ENCODE measurements around the gene TNFRSF18.

Gene TNFRSF18

GRCh38 chr1:1166642-1167397 lies 39.6 kb downstream of the TNFRSF18 start:
- DNase-seq (ENCODE audit: low read depth in 3 of 3), result no peak

- DNase-seq (ENCODE audit: low read depth in 3 of 3), result no peak
Measured at GRCh38 chr1:1165900-1166421, 40.4 kb downstream of the TNFRSF18 start.

- no peak for DNase-seq (ENCODE audit: low read depth in 3 of 3)
Measured at GRCh38 chr1:1165485-1165884, 40.9 kb downstream of the TNFRSF18 start.

- no peak for DNase-seq (ENCODE audit: low read depth in 3 of 3)
Measured at GRCh38 chr1:1164701-1165451, 41.5 kb downstream of the TNFRSF18 start.

- no peak for DNase-seq (ENCODE audit: low read depth in 3 of 3)
Measured at GRCh38 chr1:1164361-1164700, 42.1 kb downstream of the TNFRSF18 start.

GRCh38 chr1:1163538-1164070 lies 42.8 kb downstream of the TNFRSF18 start:
- no peak for DNase-seq (ENCODE audit: low read depth in 3 of 3)

- DNase-seq (ENCODE audit: low read depth in 3 of 3), result no peak
Measured at GRCh38 chr1:1162597-1163537, 43.5 kb downstream of the TNFRSF18 start.

- DNase-seq (ENCODE audit: low read depth in 3 of 3), result no peak
Measured at GRCh38 chr1:1161683-1162079, 44.7 kb downstream of the TNFRSF18 start.

- no peak for DNase-seq (ENCODE audit: low read depth in 3 of 3)
Measured at GRCh38 chr1:1161078-1161682, 45.2 kb downstream of the TNFRSF18 start.

GRCh38 chr1:1160281-1160930 lies 46.0 kb downstream of the TNFRSF18 start:
- DNase-seq (ENCODE audit: low read depth in 3 of 3), result no peak

- no peak for DNase-seq (ENCODE audit: low read depth in 3 of 3)
Measured at GRCh38 chr1:1157914-1158710, 48.3 kb downstream of the TNFRSF18 start.

- DNase-seq (ENCODE audit: low read depth in 3 of 3), result peak; percentile 33 to 49 (median 34)
Measured at GRCh38 chr1:1157426-1157913, 48.9 kb downstream of the TNFRSF18 start.

- no peak for DNase-seq (ENCODE audit: low read depth in 3 of 3)
Measured at GRCh38 chr1:1157033-1157365, 49.4 kb downstream of the TNFRSF18 start.

GRCh38 chr1:1156140-1157032 lies 50.0 kb downstream of the TNFRSF18 start:
- DNase-seq (ENCODE audit: low read depth in 3 of 3), result no peak

GRCh38 chr1:1155258-1155657 lies 51.1 kb downstream of the TNFRSF18 start:
- no peak for DNase-seq (ENCODE audit: low read depth in 3 of 3)

- DNase-seq (ENCODE audit: low read depth in 3 of 3), result no peak
Measured at GRCh38 chr1:1153874-1154273, 52.5 kb downstream of the TNFRSF18 start.

All from stimulated activated CD4-positive, alpha-beta T cell treated with anti-CD3 and anti-CD28 coated beads, TNF-alpha, amount 100 ng/mL, for 4 hours (primary cell).